IPS-18a (cell line): Measurements from ENCODE around the gene KL.

Experiments
- H3K27ac ChIP-seq: one replicate; pipeline ENCODE4 v1.5.1; 2013; ENCODE audit warnings: low read length
- H3K27me3 ChIP-seq: one replicate; pipeline ENCODE4 v1.6.1; 2013; ENCODE audit warnings: mild to moderate bottlenecking, low read length; ENCODE audit not compliant: control insufficient read depth, insufficient read depth
- H3K36me3 ChIP-seq: one replicate; pipeline ENCODE4 v1.6.1; 2013; ENCODE audit warnings: low read depth, low read length; ENCODE audit not compliant: control insufficient read depth
- H3K4me1 ChIP-seq: one replicate; pipeline ENCODE4 v1.6.1; 2013; ENCODE audit warnings: low read depth, low read length; ENCODE audit not compliant: control insufficient read depth
- H3K4me3 ChIP-seq: one replicate; pipeline ENCODE4 v1.5.1; 2013; ENCODE audit warnings: low read length
- H3K9ac ChIP-seq: one replicate; pipeline ENCODE4 v1.6.1; 2013; ENCODE audit warnings: mild to moderate bottlenecking, low read length, moderate library complexity
- H3K9me3 ChIP-seq: one replicate; pipeline ENCODE4 v1.6.1; 2013; ENCODE audit warnings: low read depth, low read length; ENCODE audit not compliant: control insufficient read depth

KL gene

DNA sequence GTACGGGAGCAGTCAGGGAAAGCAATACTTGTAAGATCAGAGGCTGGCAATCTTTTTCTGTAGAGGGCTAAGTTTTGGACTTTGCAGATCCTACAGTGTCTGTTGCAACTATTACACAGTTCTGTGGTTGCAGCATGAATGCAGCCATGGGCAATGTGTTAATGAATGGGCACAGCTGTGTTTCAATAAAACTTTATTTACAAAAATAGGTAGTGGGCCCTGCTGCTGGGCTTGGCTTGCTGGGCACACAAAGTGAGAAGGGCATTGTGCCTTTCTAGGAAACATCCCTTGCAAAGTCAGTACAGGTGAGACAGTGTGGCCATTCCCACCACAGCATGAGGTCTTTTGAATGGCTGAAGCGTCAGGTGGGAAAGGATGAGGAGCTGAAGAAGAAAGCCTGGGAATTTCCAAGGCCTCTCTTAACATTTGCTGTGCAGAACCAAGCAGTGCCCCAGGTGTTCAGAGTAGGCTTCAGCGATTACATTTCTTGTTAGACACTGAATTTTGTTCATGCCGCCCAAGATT, 9.1 kb downstream of the KL start:
- Histone ChIP-seq H3K36me3 (no peaks in the 10 kb centered on the region), H3K27me3 (no peaks in the 10 kb centered on the region), H3K9me3 (no peaks in the 10 kb centered on the region), H3K9ac (no peak overlapping the region), H3K4me1 (peaks cover 10% of the 10 kb centered on the region), H3K27ac (no peak overlapping the region), H3K4me3 (no peak overlapping the region)

- Histone ChIP-seq H3K36me3 (no peaks in the 10 kb centered on the region), H3K9ac (no peak overlapping the region), H3K9me3 (no peaks in the 10 kb centered on the region), H3K4me3 (no peak overlapping the region), H3K4me1 (peaks cover 10% of the 10 kb centered on the region), H3K27me3 (no peaks in the 10 kb centered on the region), H3K27ac (no peak overlapping the region)
These were observed 10.4 kb downstream of the KL start for GRCh38 chr13:33026489-33027152.

DNA sequence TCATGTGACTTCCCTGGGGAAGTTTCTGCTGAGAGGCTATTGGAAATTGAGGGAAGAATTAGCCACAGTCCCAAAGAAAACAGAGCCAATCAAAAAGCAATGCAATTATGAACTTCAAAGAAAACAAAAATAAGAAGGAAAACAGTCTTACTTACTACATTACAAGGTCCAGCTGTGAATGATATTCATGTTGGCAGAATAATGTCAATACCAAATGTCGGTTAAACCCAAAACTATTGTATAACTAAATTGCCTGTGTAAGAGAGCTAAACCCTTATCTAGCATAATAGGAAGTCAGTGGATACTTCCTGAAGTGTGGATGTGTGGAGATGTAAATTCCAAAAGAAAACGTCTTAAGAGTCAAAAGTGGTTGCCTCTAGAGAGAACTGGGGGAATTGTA, 12.4 kb downstream of the KL start:
- Histone ChIP-seq H3K4me1 (peaks cover 10% of the 10 kb centered on the region), H3K27ac (no peak overlapping the region), H3K9ac (no peak overlapping the region), H3K36me3 (no peaks in the 10 kb centered on the region), H3K9me3 (no peaks in the 10 kb centered on the region), H3K4me3 (no peak overlapping the region), H3K27me3 (no peaks in the 10 kb centered on the region)

GRCh38 chr13:33031277-33031676, 15.1 kb downstream of the KL start:
- no peaks in the 10 kb centered on the region for H3K4me1 ChIP-seq
- H3K9ac ChIP-seq: no peak overlapping the region
- no peak overlapping the region for H3K27ac ChIP-seq
- H3K36me3 ChIP-seq: no peaks in the 10 kb centered on the region
- no peaks in the 10 kb centered on the region for H3K9me3 ChIP-seq
- H3K4me3 ChIP-seq: no peak overlapping the region
- no peaks in the 10 kb centered on the region for H3K27me3 ChIP-seq

- H3K4me1 ChIP-seq: no peaks in the 10 kb centered on the region
- H3K4me3 ChIP-seq: no peak overlapping the region
- no peak overlapping the region for H3K9ac ChIP-seq
- H3K36me3 ChIP-seq: no peaks in the 10 kb centered on the region
- no peak overlapping the region for H3K27ac ChIP-seq
- no peaks in the 10 kb centered on the region for H3K9me3 ChIP-seq
- no peaks in the 10 kb centered on the region for H3K27me3 ChIP-seq
These were observed 15.9 kb downstream of the KL start for GRCh38 chr13:33032037-33032625.

DNA sequence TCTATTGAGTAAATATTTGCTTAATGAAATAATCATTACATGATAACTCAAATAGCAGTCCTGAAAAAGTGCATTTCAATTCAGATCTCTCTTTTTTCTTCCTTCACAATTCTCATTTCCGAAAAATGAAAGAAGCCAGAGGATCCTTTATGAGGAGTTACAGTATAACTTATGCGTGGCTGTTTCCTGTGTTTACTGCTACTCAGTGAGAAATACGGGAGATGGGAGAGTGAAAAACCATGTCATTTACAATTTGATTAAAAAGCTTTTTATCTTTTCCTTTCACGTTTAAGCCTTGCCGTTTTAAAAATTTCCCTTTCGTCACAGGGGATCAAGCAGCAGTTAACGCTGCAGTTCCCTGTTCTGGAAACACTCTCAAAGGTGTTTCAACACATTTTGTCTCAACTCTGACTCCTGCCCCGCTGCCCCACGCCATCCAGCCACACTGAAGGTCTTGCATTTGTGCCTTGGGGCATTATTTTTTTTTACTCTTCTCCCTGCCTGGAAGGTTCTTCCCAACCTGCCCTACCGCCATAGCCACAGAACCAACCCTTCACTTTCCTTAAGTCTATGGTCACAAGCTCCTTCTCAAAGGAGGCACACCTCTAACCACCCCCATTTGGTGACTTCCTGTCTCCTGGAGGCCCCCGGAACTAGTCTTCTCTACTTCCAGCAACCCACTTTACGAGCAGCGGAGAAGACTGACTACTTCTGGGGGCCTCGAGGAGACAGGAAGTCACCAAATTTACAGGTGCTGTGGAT, 17.0 kb downstream of the KL start:
- Histone ChIP-seq H3K9me3 (no peaks in the 10 kb centered on the region), H3K4me1 (no peaks in the 10 kb centered on the region), H3K27ac (no peak overlapping the region), H3K36me3 (no peaks in the 10 kb centered on the region), H3K4me3 (no peak overlapping the region), H3K9ac (no peak overlapping the region), H3K27me3 (no peaks in the 10 kb centered on the region)

GRCh38 chr13:33033986-33034385, 17.8 kb downstream of the KL start:
- no peaks in the 10 kb centered on the region for H3K36me3 ChIP-seq
- H3K9me3 ChIP-seq: no peaks in the 10 kb centered on the region
- H3K27ac ChIP-seq: no peak overlapping the region
- H3K27me3 ChIP-seq: no peaks in the 10 kb centered on the region
- no peak overlapping the region for H3K4me3 ChIP-seq
- H3K9ac ChIP-seq: no peak overlapping the region
- H3K4me1 ChIP-seq: no peaks in the 10 kb centered on the region

DNA sequence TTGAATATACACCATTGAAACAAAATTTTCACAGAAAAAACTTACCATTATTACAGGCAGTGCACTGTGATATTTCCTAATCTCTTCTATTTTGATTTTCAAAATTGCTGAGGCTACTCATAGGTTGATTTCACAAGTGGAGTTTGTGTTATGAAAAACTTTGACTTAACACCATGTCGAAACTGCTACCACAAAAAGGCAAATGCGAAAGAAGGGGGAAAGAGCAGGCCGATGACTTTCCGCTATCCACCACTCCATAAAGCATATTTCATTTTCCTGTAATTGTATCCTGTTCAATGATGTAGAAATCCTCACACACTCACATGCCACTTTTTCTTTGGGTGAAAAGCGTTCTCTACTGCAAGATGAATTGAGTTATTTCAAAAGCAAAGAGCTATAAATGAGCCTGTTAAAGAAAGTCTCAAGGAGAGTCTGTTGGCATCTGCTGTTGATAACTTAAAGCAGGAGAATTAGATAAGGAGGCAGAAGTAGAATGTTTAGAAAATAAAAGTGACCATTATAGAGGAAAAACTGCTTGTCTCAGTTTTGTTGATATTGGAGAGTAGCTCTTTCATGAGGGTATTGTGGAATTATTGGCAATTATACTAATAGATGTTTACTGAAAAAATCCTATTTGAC, 18.8 kb downstream of the KL start:
- Histone ChIP-seq H3K27ac (no peak overlapping the region), H3K36me3 (no peaks in the 10 kb centered on the region), H3K9ac (no peak overlapping the region), H3K4me1 (peaks cover 5% of the 10 kb centered on the region), H3K4me3 (no peak overlapping the region), H3K9me3 (no peaks in the 10 kb centered on the region), H3K27me3 (no peaks in the 10 kb centered on the region)

DNA sequence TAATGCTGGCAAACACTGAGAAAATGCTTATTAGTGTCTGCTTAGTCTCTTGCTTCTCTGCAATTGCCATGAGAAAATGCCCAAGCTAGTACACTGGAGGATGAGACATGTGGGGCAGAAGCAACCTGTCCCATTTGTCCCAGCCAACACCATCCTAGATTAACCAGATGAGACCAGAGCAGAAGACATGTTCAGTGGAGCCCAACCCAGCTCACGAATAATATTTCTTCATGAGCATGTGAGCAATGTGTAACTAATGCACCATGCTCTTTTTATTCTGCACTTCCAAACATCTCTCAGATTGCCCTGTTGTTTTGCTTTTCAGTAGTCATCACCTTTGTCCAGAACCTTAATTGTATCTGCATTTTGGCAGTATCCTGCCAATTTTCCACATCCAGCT, 21.4 kb downstream of the KL start:
- no peak overlapping the region for H3K4me3 ChIP-seq
- H3K36me3 ChIP-seq: no peaks in the 10 kb centered on the region
- peaks cover 8% of the 10 kb centered on the region for H3K4me1 ChIP-seq
- H3K27ac ChIP-seq: no peak overlapping the region
- no peaks in the 10 kb centered on the region for H3K9me3 ChIP-seq
- no peaks in the 10 kb centered on the region for H3K27me3 ChIP-seq
- H3K9ac ChIP-seq: no peak overlapping the region

DNA sequence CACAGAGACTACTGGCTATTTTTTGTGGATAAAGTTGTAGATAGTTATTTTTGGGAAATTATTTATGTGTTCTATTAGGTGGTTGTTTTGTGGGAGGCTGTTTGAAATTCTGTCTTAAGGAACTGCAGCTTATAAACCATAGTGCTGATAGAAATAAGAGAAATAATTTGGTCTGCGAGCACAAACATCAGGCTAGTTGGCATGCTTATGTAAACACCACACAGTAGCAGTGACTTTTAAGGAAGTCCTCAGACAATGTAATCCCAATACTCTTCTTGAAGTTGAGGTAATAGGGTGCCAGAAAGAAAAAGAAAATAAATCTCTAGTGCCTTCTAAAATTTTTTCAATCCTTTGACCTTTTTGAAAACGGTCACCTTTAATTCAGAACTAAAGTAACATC, 23.9 kb downstream of the KL start:
- Histone ChIP-seq H3K27me3 (no peaks in the 10 kb centered on the region), H3K9ac (no peak overlapping the region), H3K27ac (no peak overlapping the region), H3K4me3 (no peak overlapping the region), H3K9me3 (no peaks in the 10 kb centered on the region), H3K36me3 (no peaks in the 10 kb centered on the region), H3K4me1 (peaks cover 8% of the 10 kb centered on the region)

DNA sequence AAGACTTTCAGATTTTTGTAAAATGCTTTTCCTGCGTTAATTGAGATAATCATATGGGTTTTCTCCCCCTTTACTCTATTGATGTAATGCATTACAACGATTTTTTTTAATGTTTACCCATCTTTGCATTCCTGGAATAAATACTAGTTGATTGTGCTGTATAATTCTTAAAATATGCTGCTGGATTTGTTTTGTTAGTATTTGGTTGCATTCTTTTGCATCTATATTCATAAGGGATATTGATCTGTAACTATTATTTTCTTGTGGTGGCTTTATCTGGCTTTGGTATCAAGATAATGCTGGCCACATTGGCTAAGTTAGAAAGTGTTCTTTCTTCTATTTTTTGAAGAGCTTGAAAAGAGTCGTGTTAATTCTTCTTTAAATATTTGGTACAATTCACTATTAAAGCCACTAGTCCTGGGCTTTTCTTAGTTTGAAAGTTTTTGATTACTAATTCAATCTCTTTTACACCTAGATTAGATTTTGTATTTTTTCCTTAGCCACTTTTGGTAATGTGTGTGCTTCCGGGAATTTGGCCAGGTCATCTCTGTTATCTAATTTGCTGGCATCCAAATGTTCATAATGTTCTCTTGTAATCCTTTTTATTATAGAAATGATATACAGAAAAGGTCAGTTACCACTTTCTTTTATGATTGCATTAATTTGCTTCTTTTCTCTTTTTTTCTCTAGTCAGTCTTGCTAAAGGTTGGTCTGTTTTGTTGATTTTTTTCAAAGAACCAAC, 29.8 kb downstream of the KL start:
- Histone ChIP-seq H3K36me3 (no peaks in the 10 kb centered on the region), H3K27me3 (no peaks in the 10 kb centered on the region), H3K9ac (no peak overlapping the region), H3K4me1 (no peaks in the 10 kb centered on the region), H3K4me3 (no peak overlapping the region), H3K27ac (no peak overlapping the region), H3K9me3 (no peaks in the 10 kb centered on the region)
